ENCODE measurements around the gene TIMM50.

TIMM50 gene

DNA sequence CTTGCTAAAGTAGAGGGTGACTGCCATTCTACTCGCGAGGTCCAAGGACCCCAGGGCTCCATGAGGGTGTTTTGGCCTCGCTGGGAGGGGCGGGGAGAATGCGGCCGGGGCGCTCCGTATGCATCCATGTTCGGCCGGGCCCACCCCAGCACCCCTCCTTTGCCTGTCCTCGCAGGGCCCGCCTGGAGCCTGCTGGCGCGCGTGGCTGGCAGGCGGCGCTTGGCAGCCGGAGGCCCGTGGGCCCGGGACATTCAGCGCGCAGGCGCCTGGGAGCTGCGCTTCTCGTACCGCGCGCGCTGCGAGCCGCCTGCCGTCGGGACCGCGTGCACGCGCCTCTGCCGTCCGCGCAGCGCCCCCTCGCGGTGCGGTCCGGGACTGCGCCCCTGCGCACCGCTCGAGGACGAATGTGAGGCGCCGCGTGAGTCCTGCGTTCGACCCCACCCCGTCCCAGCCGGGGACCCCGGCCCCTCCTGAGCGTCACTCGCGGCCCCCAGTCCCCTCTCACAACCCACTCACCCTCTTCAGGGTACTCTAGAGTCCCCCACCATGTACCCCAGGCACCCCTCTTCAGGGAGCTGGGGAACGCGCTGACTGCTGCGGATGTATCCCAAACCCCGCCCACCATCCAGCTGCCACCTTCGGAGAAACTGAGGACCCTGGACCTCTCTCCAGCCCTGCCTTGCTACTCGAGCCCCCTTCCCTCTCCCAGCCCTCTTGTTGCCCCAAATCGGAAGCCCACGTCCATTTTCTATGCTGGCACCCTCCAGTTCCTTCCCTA, 22.2 kb downstream of the TIMM50 start:
- H3K4me1 Mint-ChIP-seq (ENCODE audit: low read depth), result peaks cover 32% of the 10 kb centered on the region
- H3K4me3 Mint-ChIP-seq, result no peak overlapping the region
- H3K36me3 Mint-ChIP-seq (ENCODE audit: low read depth), result no peaks in the 10 kb centered on the region
- no peaks in the 10 kb centered on the region for H3K9me3 Mint-ChIP-seq
- H3K27me3 Mint-ChIP-seq, result peaks cover 67% of the 10 kb centered on the region
- no peak overlapping the region for H3K27ac Mint-ChIP-seq

- H3K27ac Mint-ChIP-seq, result no peak overlapping the region
- H3K9me3 Mint-ChIP-seq, result no peaks in the 10 kb centered on the region
- no peaks in the 10 kb centered on the region for H3K36me3 Mint-ChIP-seq (ENCODE audit: low read depth)
- H3K4me1 Mint-ChIP-seq (ENCODE audit: low read depth), result peaks cover 20% of the 10 kb centered on the region
- H3K4me3 Mint-ChIP-seq, result peak overlapping the region; percentile 36
- H3K27me3 Mint-ChIP-seq, result peaks cover 51% of the 10 kb centered on the region
These were observed 25.9 kb downstream of the TIMM50 start for GRCh38 chr19:39506598-39506943.

- H3K27ac Mint-ChIP-seq, result no peak overlapping the region
- H3K27me3 Mint-ChIP-seq, result peaks cover 53% of the 10 kb centered on the region
These were observed 26.5 kb downstream of the TIMM50 start for GRCh38 chr19:39506944-39507714.

GRCh38 chr19:39507715-39508364, 27.2 kb downstream of the TIMM50 start:
- peak overlapping the region; percentile 71 for H3K27ac Mint-ChIP-seq
- peaks cover 20% of the 10 kb centered on the region for H3K4me1 Mint-ChIP-seq (ENCODE audit: low read depth)

More at GRCh38 chr19:39506944-39507714, 26.5 kb downstream of the TIMM50 start:
- no peaks in the 10 kb centered on the region for H3K36me3 Mint-ChIP-seq (ENCODE audit: low read depth)
- H3K9me3 Mint-ChIP-seq, result no peaks in the 10 kb centered on the region
- H3K4me1 Mint-ChIP-seq (ENCODE audit: low read depth), result peaks cover 20% of the 10 kb centered on the region
- H3K4me3 Mint-ChIP-seq, result peak overlapping the region; percentile 81

GRCh38 chr19:39508629-39509028, 28.0 kb downstream of the TIMM50 start:
- Mint-ChIP-seq H3K4me1 (ENCODE audit: low read depth) (peaks cover 15% of the 10 kb centered on the region), H3K27me3 (peaks cover 59% of the 10 kb centered on the region), H3K4me3 (no peak overlapping the region), H3K27ac (no peak overlapping the region), H3K36me3 (ENCODE audit: low read depth) (no peaks in the 10 kb centered on the region), H3K9me3 (no peaks in the 10 kb centered on the region)

More at GRCh38 chr19:39507715-39508364, 27.2 kb downstream of the TIMM50 start:
- peak overlapping the region; percentile 81 for H3K4me3 Mint-ChIP-seq
- H3K27me3 Mint-ChIP-seq, result peaks cover 57% of the 10 kb centered on the region
- H3K9me3 Mint-ChIP-seq, result no peaks in the 10 kb centered on the region
- no peaks in the 10 kb centered on the region for H3K36me3 Mint-ChIP-seq (ENCODE audit: low read depth)

DNA sequence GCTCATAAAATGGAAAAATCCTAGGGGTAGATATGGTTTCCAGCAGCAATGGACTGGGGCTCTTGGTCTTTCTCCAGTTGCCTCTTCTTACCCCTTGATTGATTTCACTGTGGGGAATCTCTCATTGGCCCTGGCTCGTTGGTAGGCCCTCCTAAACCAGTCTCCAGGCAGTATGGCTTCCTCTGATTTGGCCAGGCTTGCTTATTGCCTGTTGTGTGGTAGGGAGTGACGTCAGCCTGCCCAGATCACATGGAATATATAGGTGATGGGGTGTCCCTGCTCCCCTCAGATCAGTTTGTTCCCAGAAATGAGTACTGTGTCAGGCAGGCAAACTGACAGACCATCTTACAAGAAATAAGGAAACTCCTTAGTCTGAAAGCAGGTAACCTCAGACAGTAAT, 28.6 kb downstream of the TIMM50 start:
- no peak overlapping the region for H3K4me3 Mint-ChIP-seq
- no peak overlapping the region for H3K27ac Mint-ChIP-seq
- no peaks in the 10 kb centered on the region for H3K36me3 Mint-ChIP-seq (ENCODE audit: low read depth)
- peaks cover 59% of the 10 kb centered on the region for H3K27me3 Mint-ChIP-seq
- H3K9me3 Mint-ChIP-seq, result no peaks in the 10 kb centered on the region
- peaks cover 15% of the 10 kb centered on the region for H3K4me1 Mint-ChIP-seq (ENCODE audit: low read depth)

GRCh38 chr19:39512988-39513387, 32.4 kb downstream of the TIMM50 start:
- Mint-ChIP-seq H3K4me1 (ENCODE audit: low read depth) (peaks cover 22% of the 10 kb centered on the region), H3K36me3 (ENCODE audit: low read depth) (no peaks in the 10 kb centered on the region), H3K27ac (no peak overlapping the region), H3K27me3 (peaks cover 58% of the 10 kb centered on the region), H3K4me3 (no peak overlapping the region), H3K9me3 (no peaks in the 10 kb centered on the region)

GRCh38 chr19:39514840-39515550, 34.4 kb downstream of the TIMM50 start, which contains the start of gene SELENOV:
SELENOV (plus strand) TSS chr19:39515139; CDS start chr19:39515213, 74 bp downstream.
- no peaks in the 10 kb centered on the region for H3K9me3 Mint-ChIP-seq
- H3K36me3 Mint-ChIP-seq (ENCODE audit: low read depth), result no peaks in the 10 kb centered on the region
- H3K4me1 Mint-ChIP-seq (ENCODE audit: low read depth), result peaks cover 19% of the 10 kb centered on the region
- H3K4me3 Mint-ChIP-seq, result peak within 1 kb of the TSS; percentile 76
- H3K27me3 Mint-ChIP-seq, result peaks cover 45% of the 10 kb centered on the region
- peak within 1 kb of the TSS; percentile 11 for H3K27ac Mint-ChIP-seq

DNA sequence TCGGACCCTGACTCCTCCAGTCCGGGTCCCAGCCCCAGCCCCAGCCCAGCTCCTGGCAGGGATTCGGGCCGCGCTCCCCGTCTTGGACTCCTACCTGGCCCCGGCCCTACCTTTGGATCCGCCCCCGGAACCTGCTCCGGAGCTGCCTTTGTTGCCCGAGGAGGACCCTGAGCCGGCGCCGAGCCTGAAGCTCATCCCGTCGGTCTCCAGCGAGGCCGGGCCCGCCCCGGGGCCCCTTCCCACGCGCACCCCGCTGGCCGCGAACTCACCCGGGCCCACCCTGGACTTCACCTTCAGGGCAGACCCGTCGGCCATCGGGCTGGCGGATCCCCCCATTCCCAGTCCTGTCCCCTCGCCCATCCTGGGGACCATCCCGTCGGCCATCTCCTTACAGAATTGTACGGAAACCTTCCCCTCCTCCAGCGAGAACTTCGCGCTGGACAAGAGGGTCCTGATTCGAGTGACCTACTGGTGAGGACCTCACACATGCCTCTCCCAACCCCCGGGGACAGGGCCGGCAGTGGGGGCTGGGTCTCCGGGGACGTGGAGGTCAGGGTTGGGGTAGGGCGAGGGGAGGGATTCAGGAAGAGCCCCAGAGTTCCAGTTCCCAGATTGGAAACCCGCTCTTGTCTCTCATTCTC, 35.0 kb downstream of the TIMM50 start:
- Mint-ChIP-seq H3K4me3 (peak overlapping the region; percentile 49), H3K9me3 (no peaks in the 10 kb centered on the region), H3K27me3 (peaks cover 45% of the 10 kb centered on the region), H3K36me3 (ENCODE audit: low read depth) (no peaks in the 10 kb centered on the region), H3K27ac (no peak overlapping the region), H3K4me1 (ENCODE audit: low read depth) (peaks cover 19% of the 10 kb centered on the region)

DNA sequence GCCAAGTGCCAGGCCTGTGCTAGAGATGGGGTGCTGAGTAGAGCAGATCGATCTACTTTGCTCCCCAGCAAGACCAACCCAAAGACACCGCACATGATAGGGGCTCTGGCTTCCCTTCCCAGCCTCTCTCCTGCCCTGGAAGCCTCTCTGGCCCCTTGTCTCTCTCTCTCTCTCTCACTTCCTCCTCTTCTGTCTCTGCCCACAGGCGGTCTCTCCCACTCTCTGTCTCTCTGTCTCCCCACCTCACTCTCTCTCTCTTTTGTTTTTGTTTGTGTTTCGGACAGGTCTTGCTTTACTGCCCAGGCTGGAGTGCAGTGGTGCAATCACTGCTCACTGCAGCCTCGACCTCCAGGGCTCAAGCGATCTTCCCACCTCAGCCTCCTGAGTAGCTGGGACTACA, 35.6 kb downstream of the TIMM50 start:
- Mint-ChIP-seq H3K4me3 (peak overlapping the region; percentile 17), H3K4me1 (ENCODE audit: low read depth) (peaks cover 20% of the 10 kb centered on the region), H3K27ac (no peak overlapping the region), H3K36me3 (ENCODE audit: low read depth) (no peaks in the 10 kb centered on the region), H3K9me3 (no peaks in the 10 kb centered on the region), H3K27me3 (peaks cover 45% of the 10 kb centered on the region)

DNA sequence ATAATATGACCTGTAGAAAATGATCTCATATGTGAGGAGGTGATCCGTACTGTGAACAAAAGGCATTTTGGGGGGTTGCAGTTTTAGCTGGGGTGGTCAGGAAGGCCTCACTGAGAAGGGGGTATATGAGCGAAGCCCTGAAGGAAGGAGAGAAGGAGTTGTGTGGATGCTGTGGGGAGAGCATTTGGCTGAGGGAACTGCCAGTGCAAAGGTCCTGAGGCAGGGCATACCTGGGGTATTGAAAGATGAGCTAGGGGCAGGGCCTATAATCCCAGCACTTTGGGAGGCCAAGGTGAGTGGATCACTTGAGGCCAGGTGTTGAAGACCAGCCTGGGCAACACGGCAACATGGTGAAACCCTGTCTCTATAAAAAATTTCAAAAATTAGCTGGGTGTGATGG, 36.8 kb downstream of the TIMM50 start:
- peaks cover 39% of the 10 kb centered on the region for H3K27me3 Mint-ChIP-seq
- no peak overlapping the region for H3K27ac Mint-ChIP-seq
- H3K4me3 Mint-ChIP-seq, result no peak overlapping the region

DNA sequence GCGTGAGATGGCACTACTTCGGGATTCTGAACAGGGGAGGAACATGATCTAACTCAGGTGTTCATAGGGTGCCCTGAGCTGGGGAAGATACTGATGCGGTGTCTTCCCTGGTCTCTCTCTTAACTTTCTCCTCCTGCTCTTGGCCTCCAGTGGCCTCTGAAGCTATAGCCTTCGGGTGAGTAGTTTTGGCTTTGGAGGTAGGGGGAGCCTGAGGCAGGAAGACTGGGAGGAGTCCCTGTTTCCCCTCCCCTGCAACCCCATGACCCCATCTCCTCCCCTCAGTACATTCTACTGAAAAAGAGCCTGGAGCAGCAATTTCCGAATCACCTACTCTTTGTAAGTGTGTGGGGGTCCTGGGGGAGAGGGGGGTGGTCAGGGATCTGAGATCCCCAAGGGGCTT, 37.8 kb downstream of the TIMM50 start:
- peaks cover 31% of the 10 kb centered on the region for H3K27me3 Mint-ChIP-seq
- no peaks in the 10 kb centered on the region for H3K9me3 Mint-ChIP-seq
- H3K27ac Mint-ChIP-seq, result no peak overlapping the region
- no peaks in the 10 kb centered on the region for H3K36me3 Mint-ChIP-seq (ENCODE audit: low read depth)
- no peak overlapping the region for H3K4me3 Mint-ChIP-seq
- peaks cover 27% of the 10 kb centered on the region for H3K4me1 Mint-ChIP-seq (ENCODE audit: low read depth)

More for the DNA sequence above, 36.8 kb downstream of the TIMM50 start:
- peaks cover 27% of the 10 kb centered on the region for H3K4me1 Mint-ChIP-seq (ENCODE audit: low read depth)
- H3K9me3 Mint-ChIP-seq, result no peaks in the 10 kb centered on the region
- H3K36me3 Mint-ChIP-seq (ENCODE audit: low read depth), result no peaks in the 10 kb centered on the region

DNA sequence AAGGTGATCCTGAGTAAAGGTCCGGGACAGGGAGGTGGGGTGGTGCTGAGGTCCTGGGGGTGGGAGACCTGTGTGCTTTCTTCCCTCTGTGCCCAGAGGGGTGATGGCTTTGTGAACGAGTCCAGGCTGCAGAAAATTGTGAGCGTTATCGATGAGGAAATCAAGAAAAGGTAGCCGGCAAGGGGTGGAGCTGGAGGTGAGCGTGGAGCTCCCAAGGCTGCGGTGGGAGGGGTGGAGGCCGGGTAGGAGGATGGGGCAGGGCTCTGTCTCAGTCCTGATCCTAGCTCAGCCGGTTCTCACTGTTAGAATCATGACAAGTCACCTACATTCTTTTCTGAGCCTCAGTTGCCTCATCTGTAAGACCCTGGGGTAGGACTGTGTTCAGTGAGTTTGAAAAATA, 38.3 kb downstream of the TIMM50 start:
- H3K27me3 Mint-ChIP-seq, result peaks cover 26% of the 10 kb centered on the region
- no peaks in the 10 kb centered on the region for H3K36me3 Mint-ChIP-seq (ENCODE audit: low read depth)
- no peaks in the 10 kb centered on the region for H3K9me3 Mint-ChIP-seq
- H3K27ac Mint-ChIP-seq, result no peak overlapping the region
- no peak overlapping the region for H3K4me3 Mint-ChIP-seq
- H3K4me1 Mint-ChIP-seq (ENCODE audit: low read depth), result peaks cover 27% of the 10 kb centered on the region

Data from stimulated activated naive CD8-positive, alpha-beta T cell treated with anti-CD3 and anti-CD28 coated beads, Interleukin-15, Interleukin-2, amounts not matched to agents 100 ng/mL and 50 ng/mL, for 24 hours (primary cell).